HG03460 (cell line): Measurements from ENCODE around the gene BRCA1.
"Not testable (repeated sequence)": the region's sequence is repeated elsewhere in the genome, so short reads cannot be mapped to it uniquely, and the experiment has no call there.

Experiments
- ATAC-seq: cut with Tn5 transposase; IDR thresholded peaks from one replicate; pipeline ENCODE4 v1.9.1; 2021; ENCODE audit not compliant: unreplicated experiment

BRCA1 gene

GRCh38 chr17:43125133-43125966, at the start of gene BRCA1:
TSS of gene BRCA1 (minus strand) at chr17:43125364. CDS start at chr17:43124096, 1,268 bp downstream.
- ATAC-seq, result peak; percentile 97

- ATAC-seq, result no peak
These were observed 46.7 kb upstream of the BRCA1 start for GRCh38 chr17:43171586-43172487.

- ATAC-seq, result peak; percentile 73
These were observed 45.8 kb upstream of the BRCA1 start, which contains the start of gene NBR1 for GRCh38 chr17:43170766-43171585. TSS of gene NBR1 (plus strand) at chr17:43171214. CDS start at chr17:43175800, 4,586 bp downstream.

GRCh38 chr17:43170140-43170765, 45.1 kb upstream of the BRCA1 start:
- ATAC-seq, result peak; percentile 65

- peak; percentile 16 for ATAC-seq
These were observed 44.5 kb upstream of the BRCA1 start for GRCh38 chr17:43169561-43170139.

- not testable (repeated sequence) for ATAC-seq
These were observed 40.8 kb upstream of the BRCA1 start for GRCh38 chr17:43165971-43166370.

- ATAC-seq, result not testable (repeated sequence)
These were observed 34.8 kb upstream of the BRCA1 start for GRCh38 chr17:43159957-43160356.

GRCh38 chr17:43159232-43159631, 34.1 kb upstream of the BRCA1 start:
- ATAC-seq, result not testable (repeated sequence)

- no peak for ATAC-seq
These were observed 30.5 kb upstream of the BRCA1 start for GRCh38 chr17:43155666-43156065.

- not testable (repeated sequence) for ATAC-seq
These were observed 28.2 kb upstream of the BRCA1 start for GRCh38 chr17:43153197-43153835.

GRCh38 chr17:43151880-43152456, 26.8 kb upstream of the BRCA1 start:
- ATAC-seq, result no peak

GRCh38 chr17:43146649-43147048, 21.5 kb upstream of the BRCA1 start:
- no peak for ATAC-seq

GRCh38 chr17:43143201-43143600, 18.0 kb upstream of the BRCA1 start:
- no peak for ATAC-seq

GRCh38 chr17:43142153-43142552, 17.0 kb upstream of the BRCA1 start:
- ATAC-seq, result no peak

GRCh38 chr17:43140396-43141332, 15.5 kb upstream of the BRCA1 start:
- no peak for ATAC-seq

- ATAC-seq, result not testable (repeated sequence)
These were observed 13.4 kb upstream of the BRCA1 start for GRCh38 chr17:43138531-43138930.

- not testable (repeated sequence) for ATAC-seq
These were observed 11.4 kb upstream of the BRCA1 start for GRCh38 chr17:43136574-43136973.

- ATAC-seq, result no peak
These were observed 10.3 kb upstream of the BRCA1 start for GRCh38 chr17:43135454-43135819.
